Stimulated activated CD4-positive, alpha-beta T cell treated with anti-CD3 and anti-CD28 coated beads, TNF-alpha, amount 100 ng/mL, for 1 hour (primary cell): ENCODE results near the gene MS4A4A.
"Not testable (repeated sequence)": the region's sequence is repeated elsewhere in the genome, so short reads cannot be mapped to it uniquely, and the experiment has no call there.

ENCODE experiments used
- DNase-seq, 3 donors: peaks; one replicate each; pipeline ENCODE4 v3.0.0-alpha.2; 2020; ENCODE audit warnings: low read depth in 3 of 3, low spot score in 1 of 3

The MS4A4A gene

DNA sequence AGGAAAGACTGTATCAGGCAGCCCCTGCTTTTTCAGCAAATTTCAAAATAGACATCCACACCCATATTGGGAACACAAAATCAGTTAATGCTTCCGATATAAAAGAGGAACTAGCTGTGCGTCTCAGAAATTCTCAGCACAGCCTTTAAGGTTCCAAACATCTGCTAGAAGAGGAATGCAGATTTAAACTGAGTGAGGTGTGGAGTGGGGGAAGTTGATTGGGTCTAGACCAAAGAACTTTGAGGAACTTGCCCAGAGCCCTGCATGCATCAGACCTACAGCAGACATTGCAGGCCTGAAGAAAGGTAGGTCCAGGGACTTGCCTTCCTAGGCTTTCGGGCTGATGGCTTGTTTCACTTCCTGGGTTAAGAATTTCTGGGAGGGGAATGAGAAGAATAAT lies at the start of gene MS4A4A:
Gene MS4A4A, plus strand, starts transcription at position 255 of the 400 bp plus-strand sequence. Its CDS starts 10 bp downstream, at position 265.
- no peak for DNase-seq

DNA sequence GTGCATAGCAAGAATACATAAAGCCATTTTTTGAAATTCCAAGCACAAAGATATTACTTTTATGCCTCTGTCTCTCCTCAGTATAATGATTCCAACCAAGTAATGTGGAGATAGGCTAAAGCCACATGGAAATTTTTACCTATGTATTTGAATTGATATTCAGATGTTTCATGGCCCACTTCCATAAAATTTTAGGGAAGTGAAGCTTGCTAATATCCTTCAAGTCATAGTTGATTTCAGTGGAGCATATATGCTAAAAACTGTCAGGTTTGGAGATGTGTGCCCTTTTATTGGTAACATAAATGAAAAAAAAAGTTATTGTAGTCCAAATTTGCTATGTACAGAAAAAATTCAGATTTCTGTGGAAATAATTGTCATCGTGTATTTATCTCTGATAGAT lies 49.8 kb upstream of the MS4A4A start:
- DNase-seq, result no peak

DNA sequence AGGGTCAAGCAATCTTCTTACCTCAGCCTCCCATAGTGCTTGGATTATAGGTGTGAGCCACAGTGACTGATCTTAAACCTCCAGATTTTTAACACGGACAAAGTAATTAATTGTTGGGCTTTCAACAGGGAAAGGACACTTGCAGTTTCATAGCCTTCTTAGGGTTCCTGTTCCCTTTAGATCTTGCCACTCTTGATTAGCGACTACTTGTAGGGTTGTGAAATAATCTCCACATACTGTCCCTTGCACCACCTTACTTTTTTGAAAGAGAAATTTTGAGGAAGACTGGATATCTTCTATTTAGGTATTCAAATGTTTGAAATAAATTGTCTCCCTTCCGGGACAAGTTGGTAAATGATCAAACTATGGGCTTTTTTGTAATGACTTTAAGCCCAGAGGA lies 45.1 kb upstream of the MS4A4A start:
- DNase-seq, result no peak

DNA sequence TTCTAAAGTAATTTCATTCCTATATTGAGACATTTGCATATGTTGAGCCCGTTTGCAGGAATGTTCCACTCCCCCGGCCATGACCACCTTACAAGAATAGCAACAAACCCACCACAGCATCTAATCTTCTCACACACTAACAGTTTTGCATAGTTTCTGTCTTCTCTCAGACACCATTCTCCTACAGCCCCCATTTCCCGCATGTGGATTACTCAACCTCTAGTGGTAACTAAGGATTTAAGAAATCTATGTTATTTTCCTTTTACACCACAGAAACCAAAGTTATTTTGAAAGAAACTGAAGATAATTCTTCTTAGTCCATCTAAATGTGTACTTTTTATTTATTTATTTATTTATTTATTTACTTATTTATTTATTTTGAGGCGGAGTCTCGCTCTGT lies 39.8 kb upstream of the MS4A4A start:
- DNase-seq, result no peak

DNA sequence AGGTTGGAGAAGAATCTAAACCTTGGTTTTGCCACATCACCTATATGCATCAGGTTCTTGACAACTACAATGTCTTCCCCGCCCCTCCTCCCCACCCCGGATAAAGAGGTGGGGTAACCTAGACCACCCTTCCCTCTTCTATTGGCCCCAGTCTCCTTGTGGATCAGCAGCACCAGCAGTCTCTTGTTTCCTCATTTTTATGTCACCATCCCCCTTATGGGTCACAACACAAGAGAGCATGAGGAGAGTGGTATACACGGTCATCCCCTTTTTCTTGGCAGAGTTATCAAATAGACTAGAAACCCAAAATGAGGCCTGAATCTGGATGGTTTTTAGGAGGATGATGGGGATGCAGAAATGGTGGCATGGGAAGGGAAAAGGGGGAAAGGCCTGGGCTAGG lies 38.7 kb upstream of the MS4A4A start:
- DNase-seq, result no peak

DNA sequence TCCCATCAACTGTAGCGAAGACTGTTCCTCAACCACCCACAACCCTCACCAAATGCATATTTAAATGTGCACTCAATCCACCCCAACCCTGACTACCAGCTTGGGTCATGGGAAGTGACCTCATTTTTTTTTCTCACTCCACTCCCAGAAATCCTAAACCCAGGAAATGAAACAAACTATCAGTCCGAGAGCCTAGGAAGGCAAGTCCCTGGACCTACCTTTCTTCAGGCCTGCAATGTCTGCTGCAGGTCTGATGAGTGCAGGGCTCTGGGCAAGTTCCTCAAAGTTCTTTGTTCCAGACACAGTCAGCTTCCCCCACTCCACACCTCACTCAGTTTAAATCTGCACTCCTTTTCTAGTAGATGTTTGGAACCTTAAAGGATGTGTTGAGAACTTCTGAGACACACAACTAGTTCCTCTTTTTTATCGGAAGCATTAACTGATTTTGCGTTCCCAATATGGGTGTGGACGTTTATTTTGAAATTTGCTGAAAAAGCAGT lies 37.7 kb upstream of the MS4A4A start, which contains the start of gene MS4A4E:
Gene MS4A4E, minus strand, starts transcription at position 398 of the 500 bp plus-strand sequence. CDS start 13,082 bp downstream, outside the sequence.
- DNase-seq, result no peak

DNA sequence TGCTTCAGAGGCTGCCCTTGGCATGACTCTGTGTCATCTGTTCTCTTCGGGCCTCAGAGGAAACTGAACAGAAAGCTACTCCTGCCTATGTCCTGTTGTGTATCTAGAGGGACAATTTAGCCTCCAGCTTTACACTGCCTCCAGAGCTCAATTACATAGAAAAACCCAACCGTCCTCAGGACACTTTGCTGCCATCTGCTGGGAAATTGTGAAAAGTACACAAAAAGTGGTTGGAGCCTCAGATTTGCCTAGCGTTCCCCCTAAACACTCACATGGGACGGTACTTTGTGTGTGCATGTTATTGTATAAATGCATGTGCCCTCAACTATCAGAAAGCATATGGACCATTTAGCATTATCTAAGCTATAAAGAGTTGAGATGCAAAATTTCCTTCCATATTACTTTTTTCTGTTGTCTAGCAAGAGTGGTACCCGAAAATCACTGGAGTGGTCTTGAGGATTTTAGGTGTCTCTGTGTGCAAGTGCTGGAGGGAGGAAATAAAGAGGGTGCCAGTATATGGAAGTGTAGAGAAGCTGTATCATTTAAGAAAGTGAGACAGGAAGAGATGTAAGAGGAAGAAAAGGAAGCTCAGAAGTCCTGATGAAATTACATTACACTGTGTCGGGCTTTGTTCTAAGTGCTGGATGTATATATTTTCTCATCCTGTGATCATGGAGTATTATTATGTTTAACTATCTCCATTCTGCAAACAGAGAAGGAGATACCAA lies 28.8 kb upstream of the MS4A4A start:
- no peak for DNase-seq

DNA sequence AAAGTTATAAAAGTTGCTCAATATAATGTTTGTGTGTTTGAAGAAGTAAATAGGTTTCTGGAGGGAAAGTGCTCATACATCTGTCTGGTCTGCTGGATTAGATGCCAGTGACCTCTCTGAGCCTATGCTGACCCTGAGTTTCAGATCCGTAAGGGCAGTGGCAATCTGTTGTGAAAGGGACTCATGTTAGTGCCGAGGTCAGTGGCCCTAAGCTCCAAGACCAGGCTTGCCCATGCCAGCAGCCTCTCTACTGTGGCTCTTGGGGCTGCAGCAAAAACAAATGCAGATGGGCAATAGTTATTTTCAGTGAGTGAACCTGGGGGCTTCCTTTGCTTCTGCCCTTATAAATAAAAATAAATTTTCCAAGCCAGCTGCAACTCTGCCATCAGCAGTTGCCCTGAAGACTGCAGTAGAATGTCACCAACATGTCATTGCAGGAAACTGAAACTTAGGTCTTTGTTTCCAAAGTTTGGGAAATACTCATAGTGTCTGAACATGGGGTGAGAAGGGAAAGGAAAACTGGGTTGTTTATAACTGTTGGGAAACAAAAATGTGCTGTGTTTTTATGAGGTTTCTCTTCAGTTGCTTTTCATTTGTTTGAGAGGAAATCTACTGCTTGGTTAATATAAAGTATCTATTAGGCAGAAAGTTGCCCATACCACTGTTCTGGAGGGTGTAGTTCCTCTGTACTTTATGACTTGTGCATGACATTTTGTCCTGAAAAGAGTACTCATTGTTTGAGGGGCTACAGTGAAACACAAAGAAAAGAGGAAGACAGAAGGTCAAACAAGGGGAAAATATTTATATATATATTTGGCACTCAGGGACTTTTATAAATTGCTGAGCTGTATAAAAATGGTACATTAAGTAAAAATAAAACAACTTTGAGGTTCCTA lies 28.0 kb upstream of the MS4A4A start:
- DNase-seq, result no peak

DNA sequence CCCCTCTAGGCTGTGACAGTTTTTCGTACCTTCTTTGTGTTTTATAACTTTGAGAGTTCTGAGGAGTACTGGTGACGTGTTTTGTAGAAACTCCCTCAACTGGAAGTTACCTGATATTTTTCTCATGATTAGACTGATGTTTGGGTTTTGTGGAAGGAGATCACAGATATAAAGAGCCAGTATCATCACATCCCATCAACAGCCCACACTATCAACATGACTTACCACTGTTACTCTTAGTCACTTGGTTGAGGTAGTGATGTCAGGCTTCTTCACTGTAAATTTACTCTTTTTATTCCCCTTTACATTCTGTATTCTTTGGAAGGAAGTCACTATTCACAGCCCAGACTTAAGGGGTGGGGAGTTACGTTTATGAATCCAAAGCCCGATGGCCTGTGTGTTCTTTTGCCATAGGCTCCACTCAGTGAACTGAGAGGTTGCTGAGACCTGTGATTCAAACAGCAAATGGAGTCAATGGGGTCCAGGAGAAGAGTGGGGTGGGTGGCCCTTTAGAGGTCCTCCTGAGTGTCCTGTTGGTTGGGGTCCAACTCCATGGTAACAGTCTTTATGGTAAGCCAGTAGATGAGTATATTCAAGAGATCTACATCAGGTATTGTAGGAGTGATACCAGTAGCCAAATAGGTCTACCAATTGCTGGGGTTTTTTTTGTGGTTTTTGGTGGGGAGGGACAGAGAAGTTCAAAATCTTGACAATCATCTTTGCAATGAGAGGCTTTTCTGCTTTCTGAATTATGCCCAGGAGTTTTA lies 22.3 kb upstream of the MS4A4A start:
- no peak for DNase-seq

DNA sequence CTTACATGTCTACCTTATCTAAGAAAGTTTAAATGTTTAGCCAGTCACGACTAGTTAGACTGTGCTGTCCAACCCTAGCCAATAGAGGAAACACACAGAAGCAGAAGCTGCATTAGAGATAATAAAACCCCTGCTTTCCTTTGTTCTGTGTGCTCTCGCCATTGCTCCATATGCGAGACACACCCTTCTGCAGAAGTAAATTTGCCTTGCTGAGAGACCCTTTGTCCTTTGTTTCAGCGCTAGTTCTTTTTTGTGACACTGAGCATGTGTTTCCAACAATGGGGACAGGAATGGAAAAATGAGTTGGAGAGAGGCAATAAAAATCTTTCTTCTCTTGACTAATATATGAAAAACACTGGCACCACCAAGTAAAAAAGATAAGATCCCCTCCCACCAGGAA lies 19.5 kb upstream of the MS4A4A start:
- DNase-seq, result no peak

DNA sequence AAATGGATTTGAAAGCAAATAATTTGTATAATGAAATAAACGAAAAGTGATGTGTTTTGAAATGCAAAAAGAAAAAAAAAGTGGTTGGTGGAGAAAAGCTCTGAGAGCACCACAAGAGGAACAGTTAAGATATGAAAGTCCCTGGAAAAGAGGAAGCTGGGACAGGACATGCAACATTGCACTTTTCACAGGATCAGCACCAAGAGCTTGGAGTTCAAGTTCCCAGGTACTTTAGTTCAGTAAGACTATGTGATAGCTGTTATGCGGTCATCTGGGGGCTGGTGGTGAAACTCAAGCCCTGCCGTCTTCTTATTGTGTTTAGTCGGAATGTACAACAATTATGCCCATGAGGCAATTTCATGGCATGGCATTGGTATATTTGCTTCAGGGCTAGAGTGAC lies 17.1 kb upstream of the MS4A4A start:
- DNase-seq, result no peak

DNA sequence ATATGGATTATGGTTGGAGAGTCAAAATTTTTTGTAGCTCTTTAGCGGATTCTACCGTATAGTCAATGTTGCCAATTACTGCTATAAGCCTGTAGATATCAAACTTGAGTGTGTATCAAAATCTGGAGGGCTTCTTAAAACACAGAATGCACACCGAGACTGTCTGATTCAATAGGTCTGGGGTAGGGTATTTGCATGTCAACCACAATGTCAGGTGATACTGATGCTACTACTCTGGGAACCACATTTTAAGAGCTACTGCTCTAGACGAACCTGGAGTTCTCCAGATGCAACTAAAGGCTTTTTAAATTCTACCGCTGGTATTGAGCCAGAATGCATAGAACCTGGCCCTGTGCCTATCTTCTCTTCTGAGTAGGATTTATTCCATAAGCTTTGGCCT lies 15.8 kb upstream of the MS4A4A start:
- no peak for DNase-seq

DNA sequence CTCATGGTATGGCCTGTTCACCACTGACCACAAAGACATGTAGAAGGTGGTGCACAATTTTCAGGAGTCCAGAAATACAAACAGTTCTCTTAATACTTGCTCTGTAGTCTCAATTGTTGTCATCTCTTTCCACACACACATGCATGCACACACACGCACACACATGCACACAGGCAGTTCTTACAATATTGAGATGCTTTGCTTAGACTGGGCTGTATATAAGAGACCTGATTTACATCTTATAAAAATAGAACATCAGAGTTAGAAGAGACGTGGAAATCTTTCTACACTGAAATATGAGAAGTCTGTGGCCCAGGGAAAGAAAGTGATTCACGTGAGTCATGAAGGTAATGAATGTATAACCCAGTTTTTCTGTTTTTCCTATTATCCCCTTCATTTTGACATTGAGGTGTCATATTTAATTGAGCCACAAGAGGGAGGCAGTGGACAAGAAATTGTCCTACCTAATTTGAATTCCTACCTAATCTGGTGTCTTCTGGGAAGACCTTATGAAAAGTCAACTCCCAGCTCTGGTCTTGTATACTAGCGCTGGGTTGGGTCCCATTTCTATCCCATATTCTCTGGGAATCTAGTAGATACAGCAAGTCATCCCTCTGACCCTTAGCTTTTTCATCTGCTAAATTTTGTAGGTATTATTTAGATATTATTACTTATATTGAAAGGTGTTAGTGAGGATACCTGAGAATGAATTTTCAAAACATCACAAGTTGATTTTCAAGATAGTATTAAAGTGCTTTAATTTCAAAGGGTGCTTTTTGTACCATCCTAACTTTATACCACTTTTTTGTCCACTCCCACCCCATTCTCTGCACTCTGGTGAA lies 14.9 kb upstream of the MS4A4A start:
- no peak for DNase-seq

DNA sequence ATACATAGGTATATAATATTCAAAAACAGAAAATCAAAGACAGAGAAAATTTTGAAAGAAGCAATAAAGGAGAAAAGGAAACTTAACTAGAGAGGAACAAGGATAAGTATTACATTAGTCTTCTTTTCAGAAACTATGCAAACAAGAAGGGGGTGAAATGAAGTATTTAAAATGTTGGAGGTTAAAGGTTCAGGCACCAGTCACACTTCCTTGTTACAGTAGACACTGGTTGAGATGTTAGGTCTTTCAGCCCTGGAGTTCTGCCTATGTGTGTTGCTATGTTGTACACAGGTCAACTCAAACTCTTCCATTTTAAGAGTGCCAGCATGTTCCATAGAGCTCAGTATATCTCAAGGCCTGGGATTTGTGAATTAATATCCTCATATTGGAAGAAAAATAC lies 6.0 kb upstream of the MS4A4A start:
- DNase-seq, result no peak

DNA sequence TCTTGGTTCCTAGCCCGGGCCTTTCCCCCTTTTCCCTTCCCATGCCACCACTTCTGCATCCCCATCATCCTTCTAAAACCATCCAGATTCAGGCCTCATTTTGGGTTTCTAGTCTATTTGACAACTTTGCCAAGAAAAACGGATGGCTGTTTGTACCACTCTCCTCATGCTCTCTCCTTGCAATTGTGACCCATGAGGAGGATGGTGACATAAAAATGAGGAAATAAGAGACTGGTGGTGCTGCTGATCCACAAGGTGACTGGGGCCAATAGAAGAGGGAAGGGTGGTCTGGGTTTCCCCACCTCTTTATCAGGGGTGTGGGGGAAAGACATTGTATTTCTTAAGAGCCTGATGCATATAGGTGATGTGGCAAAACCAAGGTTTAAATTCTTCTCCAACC lies 1.0 kb downstream of the MS4A4A start:
- no peak for DNase-seq

DNA sequence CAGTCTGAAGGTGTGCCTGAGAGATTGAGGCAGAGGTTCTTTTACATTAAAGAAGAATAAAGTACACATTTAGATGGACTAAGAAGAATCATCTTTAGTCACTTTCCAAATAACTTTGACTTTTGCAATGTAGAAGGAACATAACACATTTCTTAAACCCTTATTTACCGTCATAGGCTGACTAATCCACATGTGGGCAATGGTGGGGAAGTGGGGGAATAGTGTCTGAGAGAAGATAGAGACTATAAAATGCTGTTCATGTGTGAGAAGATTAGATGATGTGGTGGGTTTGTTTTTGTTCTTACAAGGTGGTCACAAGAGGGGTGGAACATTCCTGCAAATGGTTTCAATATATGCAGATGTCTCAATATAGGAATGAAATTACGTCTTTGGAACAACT lies 1.8 kb downstream of the MS4A4A start:
- no peak for DNase-seq

DNA sequence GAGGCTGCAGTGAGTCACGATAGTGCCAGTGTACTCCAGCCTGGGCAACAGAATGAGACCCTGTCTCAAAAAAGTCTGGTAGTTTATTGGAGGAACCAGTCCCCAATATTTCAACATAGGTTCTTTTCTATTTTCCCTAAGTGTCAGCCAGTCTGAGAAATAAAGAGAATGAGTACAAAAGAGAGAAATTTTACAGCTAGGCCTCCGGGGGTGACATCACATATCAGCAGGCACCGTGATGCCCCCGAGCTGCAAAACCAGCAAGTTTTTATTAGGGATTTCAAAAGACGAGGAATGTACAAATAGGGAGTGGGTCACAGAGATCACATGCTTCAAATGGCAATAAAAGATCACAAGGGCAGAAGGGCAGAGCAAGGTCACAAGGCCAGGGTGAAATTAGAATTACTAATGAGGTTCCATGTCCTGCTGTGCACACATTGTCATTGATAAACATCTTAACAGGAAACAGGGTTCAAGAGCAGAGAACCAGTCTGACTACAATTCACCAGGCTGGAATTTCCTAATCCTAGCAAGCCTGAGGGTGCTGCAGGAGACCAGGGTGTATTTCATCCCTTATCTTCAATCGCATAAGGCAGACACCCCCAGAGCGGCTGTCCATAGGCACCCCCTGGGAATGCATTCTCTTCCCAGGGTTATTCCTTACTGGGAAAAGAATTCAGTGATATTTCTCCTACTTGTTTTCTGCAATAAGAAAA lies 5.1 kb downstream of the MS4A4A start:
- not testable (repeated sequence) for DNase-seq

DNA sequence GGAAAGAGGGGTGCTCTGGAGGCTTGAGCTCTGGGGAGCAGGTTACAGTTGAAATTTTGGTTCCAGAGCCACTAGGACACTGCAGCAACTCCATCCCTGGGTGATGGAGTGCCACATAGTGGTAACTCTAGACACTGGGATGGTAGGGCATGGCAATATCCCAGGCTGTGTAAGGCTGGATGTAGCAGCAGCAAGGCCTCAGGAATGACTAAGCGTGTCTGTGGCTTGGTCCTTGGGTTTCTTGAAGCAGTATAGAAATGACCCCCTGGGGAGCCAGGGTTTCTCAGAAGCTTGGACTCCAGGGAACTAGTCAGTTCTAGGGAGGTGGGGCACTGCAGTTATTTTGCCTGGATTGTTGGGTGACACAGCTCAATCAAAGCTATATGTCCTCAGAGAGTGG lies 8.1 kb downstream of the MS4A4A start:
- no peak for DNase-seq

DNA sequence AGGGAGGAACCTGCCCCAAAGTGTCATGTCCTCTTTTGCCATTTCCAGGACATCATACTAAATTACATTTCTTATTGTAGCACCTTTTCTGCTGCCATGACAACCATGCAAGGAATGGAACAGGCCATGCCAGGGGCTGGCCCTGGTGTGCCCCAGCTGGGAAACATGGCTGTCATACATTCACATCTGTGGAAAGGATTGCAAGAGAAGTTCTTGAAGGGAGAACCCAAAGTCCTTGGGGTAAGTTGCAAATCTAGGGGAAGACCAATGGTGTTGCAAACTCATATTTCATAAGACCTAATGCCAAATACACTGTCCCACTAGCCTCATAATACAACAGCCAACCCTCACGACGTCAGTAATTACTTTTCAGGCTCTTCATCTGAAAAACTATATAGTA lies 11.7 kb downstream of the MS4A4A start:
- no peak for DNase-seq

DNA sequence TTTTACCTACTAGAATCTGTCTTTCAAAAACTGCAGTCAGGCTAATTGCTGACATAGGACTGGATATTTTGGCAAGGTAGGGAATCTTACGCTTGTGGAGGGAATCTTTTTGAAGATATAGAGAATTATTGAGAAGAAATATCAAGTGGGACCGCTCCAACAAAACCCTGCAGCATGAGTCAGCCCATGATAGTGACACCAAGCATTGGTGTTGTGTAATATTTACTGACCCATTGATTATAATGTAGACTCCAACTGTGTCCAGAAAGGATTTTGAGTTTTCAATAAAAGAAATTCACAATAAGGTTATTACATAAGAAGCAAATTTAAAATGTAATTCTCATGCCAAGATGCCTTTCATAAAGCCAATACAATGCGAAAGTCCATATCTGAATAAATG lies 20.7 kb downstream of the MS4A4A start:
- no peak for DNase-seq
